ENCODE measurements around the gene HDAC4.

HDAC4 gene

GRCh38 chr2:239202836-239203235, 198.0 kb downstream of the HDAC4 start:
- no peak for DNase-seq (ENCODE audit: low read depth in 2 of 2)

DNA sequence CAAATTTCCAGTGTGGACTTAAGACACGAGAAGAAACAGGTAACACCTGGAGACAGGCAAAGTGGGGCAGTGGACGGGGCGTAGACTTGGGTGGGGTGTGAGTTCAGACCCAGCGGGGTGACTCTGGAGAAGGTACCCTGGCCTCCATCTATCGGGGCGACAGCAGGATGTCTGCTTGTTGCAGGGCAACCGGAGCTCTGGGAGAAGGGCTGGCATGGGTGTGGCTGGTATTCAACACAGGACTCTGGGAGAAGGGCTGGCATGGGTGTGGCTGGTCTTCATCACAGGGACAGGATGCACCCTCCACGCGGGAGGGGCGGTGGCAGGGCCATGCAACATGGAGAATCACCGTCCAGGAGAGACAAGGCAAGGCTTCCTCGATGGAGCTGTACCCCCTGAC, 198.5 kb downstream of the HDAC4 start:
- no peak for DNase-seq (ENCODE audit: low read depth in 2 of 2)

GRCh38 chr2:239201884-239202283, 198.9 kb downstream of the HDAC4 start:
- DNase-seq (ENCODE audit: low read depth in 2 of 2) = no peak

- no peak for DNase-seq (ENCODE audit: low read depth in 2 of 2)
These were observed 199.3 kb downstream of the HDAC4 start for GRCh38 chr2:239201531-239201876.

- no peak for DNase-seq (ENCODE audit: low read depth in 2 of 2)
These were observed 199.9 kb downstream of the HDAC4 start for GRCh38 chr2:239200646-239201530.

DNA sequence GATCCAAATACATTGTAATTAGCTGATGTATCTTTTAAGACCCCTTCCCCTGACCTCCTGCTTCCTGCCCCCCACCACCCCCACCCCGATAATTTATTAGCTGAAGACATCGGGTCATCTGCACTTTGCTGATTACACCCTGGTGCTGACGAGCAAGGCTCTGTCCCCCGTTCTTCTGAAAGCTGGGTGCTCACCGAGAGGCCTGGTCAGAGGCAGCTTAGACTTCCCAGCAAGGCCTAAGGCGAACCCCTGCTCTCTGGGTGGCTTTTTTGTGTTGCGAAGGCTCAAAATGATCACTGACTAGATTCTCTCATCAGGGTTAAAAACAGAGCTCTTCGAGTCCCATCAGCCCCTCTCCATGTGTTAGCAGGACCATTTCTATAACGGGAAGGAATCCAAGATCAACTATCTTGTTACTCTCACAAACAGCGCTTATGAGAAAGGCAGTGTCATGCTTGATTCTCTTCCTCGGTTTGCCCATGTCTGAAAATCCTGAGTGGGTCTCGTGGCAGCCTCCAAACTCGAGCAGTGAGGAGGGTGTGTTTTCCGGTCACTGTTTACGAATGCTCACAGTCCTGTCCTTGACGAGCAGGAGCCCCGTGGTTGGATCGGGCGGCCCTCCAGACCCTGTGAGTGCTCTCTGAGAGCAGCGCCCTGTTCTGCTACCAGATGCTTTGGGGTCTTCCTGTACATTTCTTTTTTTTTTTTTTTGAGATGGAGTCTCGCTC, 201.6 kb downstream of the HDAC4 start:
- DNase-seq (ENCODE audit: low read depth in 2 of 2) = no peak

DNA sequence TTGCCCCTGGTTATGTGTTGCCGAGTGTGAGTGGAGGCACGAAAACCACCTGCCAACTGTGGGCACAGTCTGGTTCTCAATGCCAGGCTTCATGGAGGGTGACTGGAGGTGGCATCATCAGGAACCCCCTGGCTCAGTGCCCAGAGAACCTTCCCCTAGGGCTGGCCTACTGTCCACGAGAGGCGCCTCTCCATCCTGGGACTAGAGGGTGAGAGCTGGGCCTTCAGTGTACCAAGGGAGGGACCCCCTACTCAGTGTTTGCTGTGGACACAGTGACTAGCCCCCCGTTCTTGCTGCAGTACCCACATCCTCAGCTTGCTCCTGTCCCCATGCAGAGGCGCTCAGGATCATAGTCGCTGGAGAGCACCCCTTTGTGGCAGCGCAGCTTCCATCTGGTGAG, 202.6 kb downstream of the HDAC4 start:
- DNase-seq (ENCODE audit: low read depth in 2 of 2) = no peak

GRCh38 chr2:239197146-239197545, 203.7 kb downstream of the HDAC4 start:
- no peak for DNase-seq (ENCODE audit: low read depth in 2 of 2)

- no peak for DNase-seq (ENCODE audit: low read depth in 2 of 2)
These were observed 204.3 kb downstream of the HDAC4 start for GRCh38 chr2:239196474-239197021.

GRCh38 chr2:239195992-239196391, 204.8 kb downstream of the HDAC4 start:
- DNase-seq (ENCODE audit: low read depth in 2 of 2) = no peak

- no peak for DNase-seq (ENCODE audit: low read depth in 2 of 2)
These were observed 205.4 kb downstream of the HDAC4 start for GRCh38 chr2:239195318-239195871.

DNA sequence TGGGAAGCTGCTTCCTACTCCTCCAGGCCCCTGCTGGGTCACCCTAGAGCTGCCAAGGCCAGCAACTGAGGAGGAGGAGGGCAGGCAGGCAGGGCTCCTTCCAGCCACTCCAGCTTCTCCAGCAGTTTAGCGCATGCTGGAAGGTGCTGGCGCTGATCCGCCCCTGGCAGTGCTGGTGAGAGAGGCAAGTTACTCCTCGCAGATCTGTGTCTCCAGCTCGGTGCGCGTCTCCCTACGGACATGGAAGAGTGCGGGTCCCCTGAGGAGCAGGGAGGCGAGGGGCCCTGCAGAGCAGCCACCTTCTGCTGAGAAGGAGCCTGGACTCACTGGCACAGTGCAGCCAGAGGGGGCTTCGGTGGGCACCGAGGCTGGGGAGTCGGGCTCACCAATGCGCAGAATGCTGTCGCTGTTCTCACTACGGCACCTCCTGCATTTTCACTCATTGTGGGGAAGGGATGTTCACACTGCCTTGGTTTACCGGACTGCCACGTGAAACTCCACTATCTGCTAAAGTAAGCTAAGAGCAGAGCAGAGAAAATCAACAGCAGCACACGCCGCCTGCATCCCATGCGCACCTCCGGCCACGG, 206.0 kb downstream of the HDAC4 start:
- DNase-seq (ENCODE audit: low read depth in 2 of 2) = no peak

DNA sequence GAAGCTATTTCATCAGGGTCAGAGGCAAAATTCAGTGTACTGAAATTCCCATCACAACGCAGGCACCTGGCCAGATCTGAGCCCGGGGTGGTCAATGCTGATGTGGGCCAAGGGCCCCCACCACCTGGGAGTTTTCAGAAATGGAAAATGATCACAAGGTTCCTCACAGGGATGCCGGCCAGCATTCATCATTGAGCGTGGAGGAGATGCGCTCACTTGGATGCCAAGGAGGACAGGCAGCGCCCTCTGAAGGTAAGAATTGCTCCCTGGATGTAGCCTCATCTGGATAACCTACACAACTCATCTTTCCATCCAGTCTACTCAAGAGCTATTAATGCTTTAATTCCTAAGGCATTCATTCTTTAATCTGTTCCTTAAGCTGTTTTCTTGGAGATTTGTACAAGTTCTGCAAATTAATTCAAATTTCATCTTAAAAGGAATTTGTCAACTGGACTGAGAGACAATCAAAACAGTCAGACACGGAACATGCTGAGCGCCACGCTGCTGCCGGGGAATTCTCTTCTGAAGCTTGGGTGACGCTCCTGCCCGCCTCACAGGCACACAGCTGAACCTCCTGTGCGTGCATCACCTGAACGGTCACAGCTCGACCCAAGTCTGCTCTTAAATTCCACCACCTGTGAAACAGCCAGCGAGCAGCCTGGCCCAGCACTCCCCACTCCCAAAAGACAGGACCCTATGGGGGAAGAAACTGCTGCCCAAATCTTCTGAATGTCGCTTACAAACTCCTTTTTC, 206.7 kb downstream of the HDAC4 start:
- no peak for DNase-seq (ENCODE audit: low read depth in 2 of 2)

DNA sequence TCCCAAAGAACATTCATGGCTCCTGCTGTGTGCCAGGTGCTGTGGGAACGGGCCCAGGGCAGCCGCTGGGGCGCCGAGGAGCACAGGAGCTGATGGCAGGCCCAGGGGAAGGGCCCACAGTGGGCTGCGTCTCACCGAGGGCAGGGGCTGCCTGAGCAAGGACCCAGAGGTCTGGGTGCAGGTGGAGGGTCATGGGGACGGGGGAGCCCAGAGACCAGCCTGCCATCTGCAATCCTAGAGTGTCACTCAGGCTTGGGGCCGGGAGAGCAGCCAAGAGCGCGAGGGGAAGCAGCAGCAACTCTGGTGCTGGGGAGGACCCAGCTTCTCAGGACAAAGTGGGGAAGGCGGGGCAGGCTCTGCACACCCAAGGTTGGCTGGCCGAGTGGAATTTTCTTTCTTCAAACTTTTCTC, 207.4 kb downstream of the HDAC4 start:
- no peak for DNase-seq (ENCODE audit: low read depth in 2 of 2)

- DNase-seq (ENCODE audit: low read depth in 2 of 2) = no peak
These were observed 207.8 kb downstream of the HDAC4 start for GRCh38 chr2:239192975-239193374.

DNA sequence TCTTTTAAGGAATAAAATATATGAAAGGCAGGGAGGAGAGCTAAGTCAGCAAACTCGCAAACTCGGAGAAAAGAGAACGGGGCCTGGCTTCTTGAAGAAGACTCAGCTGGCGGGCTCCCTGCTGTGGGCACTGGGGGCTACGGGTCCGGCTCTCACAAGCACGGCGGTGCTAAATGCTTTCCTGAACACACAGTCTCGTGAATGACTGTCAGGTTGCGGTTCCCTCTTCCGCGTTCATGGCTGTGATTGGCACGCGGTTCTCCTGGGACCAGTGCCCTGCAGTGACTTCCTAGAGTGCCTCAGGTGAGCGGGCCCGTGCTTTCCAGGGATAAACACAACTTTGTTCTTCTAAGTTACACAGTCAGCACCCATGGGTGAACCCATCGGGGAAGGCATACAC, 208.4 kb downstream of the HDAC4 start:
- no peak for DNase-seq (ENCODE audit: low read depth in 2 of 2)

DNA sequence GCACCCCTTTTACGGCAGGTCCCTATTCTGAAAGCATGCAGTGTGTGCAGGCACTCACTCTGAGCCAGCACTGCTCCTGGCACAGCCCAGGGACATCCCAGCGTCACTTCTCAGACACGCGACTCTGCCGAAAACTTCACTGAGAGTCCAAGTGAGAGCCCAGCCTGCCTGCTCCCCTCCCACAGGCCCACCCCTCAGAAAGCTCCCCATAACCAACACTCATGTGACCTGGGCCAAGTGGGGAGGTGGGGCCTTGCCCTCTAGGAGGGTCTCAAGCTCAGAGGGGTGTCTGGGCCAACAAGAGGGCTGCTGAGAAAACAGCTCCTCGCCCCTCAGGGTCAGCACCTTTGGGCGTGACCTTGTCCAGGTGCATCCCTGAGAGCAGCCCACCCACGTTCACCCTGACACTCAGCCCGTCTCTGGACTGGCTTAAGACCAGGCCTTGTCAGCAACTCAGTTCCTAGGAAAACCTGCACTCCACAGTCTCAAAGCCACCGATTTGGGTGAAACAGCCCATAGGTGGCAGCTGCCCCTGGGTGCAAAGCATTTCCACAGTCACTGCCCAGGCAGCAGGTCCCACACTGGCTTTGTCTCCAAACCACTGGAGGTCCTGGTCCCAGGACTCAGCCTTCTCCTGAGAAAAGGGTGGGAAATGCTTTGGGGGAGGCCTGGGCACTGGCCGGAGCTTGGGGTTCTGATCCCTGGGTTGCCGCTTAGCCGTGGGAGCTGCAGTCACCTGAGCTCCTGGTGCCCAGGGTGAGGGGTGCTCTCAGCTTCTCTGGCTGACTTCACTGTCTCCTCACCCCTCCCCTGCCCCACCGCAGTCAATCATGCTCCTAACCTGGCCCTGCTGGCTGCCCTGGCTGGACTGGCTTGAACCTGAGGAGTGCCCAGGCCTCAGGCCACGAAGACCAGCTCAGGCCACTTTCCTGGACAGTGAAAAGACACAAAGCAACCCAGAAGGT, 209.6 kb downstream of the HDAC4 start:
- DNase-seq (ENCODE audit: low read depth in 2 of 2) = no peak

DNA sequence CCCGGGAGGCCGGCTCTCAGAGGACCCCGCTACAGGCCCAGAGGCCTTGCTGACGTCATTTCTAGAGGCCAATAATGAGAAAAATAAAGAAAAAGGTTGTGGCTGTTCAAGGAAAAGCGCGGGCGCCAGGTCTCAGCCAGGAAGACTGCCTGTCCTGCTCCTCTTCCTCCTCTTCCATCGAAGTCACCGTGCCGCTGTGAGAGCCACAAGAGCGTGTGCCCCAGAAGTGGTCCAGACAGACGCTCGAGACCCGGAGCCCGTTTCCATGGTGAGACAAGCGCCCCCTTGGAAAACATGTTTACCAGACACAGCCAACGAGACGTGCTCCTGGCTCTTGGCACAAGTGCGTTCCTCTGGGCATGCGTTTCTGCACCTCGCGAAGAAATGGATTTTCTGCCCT, 210.5 kb downstream of the HDAC4 start:
- DNase-seq (ENCODE audit: low read depth in 2 of 2) = no peak

DNA sequence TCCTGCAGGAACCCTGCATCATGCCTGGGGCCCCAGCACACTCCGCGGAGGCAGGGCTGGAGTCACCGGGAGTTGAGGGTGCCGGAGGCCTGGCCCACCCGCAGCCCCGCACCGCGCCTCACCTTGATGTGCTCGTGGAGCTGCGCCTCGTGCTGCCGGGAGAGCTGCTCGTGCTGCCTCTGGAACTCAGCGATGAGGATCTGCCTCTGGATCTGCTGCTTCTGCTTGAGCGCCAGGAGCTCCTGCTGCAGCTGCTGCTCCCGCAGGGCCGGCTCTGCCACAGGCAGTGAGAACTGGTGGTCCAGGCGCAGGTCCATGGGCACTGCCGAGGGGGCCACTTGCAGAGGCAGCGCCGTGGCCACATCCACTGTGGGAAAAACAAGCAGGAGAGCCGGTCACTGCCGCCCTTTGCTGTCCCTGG, 211.1 kb downstream of the HDAC4 start:
- no peak for DNase-seq (ENCODE audit: low read depth in 2 of 2)

DNA sequence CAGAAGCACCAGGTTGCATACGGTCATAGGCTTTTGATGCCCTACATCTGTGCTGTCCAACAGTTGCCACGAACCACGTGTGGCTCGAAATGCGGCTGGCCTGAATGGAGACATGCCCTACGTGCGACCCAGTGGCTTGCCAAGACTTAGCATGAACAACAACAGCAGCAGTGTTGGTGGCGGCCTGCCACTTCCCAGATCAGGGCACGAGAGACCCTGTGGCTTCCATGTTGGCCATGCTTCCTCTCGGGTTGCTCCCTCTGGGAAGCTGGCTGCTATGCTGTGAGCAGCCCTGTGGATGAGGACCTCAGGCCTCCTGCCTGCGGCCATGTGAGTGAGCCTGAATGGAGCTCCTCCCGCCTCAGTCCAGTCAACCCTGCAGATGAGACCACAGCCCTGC, 212.3 kb downstream of the HDAC4 start:
- DNase-seq (ENCODE audit: low read depth in 2 of 2) = no peak

Measured in stimulated activated CD8-positive, alpha-beta memory T cell treated with anti-CD3 and anti-CD28 coated beads, Interleukin-7, amount 100 ng/mL, for 1 hour (primary cell).